Breast epithelium (tissue), 3 donors: ENCODE results near the gene ADAM12.

Experiments used
- CTCF ChIP-seq, 3 donors: fragments of 450-650 bp; IDR thresholded peaks; one replicate each; pipeline ENCODE4 v1.5.1; 2016 to 2017; ENCODE audit warnings: antibody characterized with exemption in 3 of 3, mild to moderate bottlenecking in 3 of 3, moderate library complexity in 3 of 3
- POLR2A ChIP-seq: fragments of 450-650 bp; IDR thresholded peaks from one replicate; pipeline ENCODE4 v1.6.1; 2016; ENCODE audit warnings: antibody characterized with exemption, mild to moderate bottlenecking, moderate library complexity

GRCh38 chr10:126268013-126268920 lies 120.0 kb downstream of the ADAM12 start:
- TF ChIP-seq CTCF (IDR thresholded peaks at IDR 0.05) (no peak), POLR2A (no peak)
